ENCODE results near the gene FECH.

FECH gene, protein sequence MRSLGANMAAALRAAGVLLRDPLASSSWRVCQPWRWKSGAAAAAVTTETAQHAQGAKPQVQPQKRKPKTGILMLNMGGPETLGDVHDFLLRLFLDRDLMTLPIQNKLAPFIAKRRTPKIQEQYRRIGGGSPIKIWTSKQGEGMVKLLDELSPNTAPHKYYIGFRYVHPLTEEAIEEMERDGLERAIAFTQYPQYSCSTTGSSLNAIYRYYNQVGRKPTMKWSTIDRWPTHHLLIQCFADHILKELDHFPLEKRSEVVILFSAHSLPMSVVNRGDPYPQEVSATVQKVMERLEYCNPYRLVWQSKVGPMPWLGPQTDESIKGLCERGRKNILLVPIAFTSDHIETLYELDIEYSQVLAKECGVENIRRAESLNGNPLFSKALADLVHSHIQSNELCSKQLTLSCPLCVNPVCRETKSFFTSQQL

DNA sequence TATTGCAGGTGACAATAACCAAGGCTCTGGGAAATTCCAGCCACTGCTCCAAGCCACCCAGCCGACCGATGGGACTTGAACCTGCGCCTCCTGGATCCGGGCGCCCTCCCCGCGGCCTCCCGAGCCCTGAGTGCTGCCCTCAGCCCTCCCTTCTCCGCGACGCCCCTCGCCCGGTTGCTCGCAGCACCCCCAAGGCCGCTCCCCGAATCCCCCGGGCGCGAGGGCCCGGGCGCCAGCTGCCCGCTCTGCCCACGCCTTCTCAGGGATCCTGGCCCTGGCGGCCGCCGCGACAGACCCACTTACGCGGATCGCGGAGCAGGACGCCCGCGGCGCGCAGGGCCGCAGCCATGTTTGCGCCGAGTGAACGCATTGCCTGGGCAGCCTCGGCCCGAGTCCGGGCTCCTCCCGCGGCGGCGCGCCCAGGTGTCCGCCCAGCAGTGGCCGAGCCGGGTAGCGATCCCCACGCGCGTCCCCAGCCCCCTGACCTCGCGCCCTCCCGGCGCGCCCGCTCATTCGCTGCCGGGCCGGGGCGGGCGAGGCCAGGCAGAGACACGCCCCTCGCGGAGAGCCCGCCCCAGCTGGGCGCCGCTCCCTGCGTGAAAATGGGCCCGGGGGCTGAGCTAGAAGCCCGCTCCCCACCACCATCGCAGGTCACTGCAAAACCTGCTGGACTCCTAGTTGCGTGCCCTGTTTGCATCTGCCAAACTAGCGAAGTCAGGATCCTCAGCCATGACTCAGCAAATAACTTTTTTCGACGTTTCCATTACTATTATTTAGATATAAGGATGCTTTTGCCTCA lies at the start of gene FECH:
TSS of gene FECH (minus strand) at position 452 of the 799 bp plus-strand sequence. CDS start at position 370, 82 bp downstream.
- peak within 1 kb of the TSS; percentile 80 for H3K4me3 ChIP-seq (replicated peaks in 1 of 2; ENCODE audit: low read depth in 2 of 2, low read length in 2 of 2)
- DNase-seq (ENCODE audit: low read depth in 2 of 2), result peak; percentile 61 to 79
- TF ChIP-seq, protein P1, sequence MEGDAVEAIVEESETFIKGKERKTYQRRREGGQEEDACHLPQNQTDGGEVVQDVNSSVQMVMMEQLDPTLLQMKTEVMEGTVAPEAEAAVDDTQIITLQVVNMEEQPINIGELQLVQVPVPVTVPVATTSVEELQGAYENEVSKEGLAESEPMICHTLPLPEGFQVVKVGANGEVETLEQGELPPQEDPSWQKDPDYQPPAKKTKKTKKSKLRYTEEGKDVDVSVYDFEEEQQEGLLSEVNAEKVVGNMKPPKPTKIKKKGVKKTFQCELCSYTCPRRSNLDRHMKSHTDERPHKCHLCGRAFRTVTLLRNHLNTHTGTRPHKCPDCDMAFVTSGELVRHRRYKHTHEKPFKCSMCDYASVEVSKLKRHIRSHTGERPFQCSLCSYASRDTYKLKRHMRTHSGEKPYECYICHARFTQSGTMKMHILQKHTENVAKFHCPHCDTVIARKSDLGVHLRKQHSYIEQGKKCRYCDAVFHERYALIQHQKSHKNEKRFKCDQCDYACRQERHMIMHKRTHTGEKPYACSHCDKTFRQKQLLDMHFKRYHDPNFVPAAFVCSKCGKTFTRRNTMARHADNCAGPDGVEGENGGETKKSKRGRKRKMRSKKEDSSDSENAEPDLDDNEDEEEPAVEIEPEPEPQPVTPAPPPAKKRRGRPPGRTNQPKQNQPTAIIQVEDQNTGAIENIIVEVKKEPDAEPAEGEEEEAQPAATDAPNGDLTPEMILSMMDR (IDR thresholded peaks at IDR 0.05; ENCODE audit: low read depth, low read length), result no peak

DNA sequence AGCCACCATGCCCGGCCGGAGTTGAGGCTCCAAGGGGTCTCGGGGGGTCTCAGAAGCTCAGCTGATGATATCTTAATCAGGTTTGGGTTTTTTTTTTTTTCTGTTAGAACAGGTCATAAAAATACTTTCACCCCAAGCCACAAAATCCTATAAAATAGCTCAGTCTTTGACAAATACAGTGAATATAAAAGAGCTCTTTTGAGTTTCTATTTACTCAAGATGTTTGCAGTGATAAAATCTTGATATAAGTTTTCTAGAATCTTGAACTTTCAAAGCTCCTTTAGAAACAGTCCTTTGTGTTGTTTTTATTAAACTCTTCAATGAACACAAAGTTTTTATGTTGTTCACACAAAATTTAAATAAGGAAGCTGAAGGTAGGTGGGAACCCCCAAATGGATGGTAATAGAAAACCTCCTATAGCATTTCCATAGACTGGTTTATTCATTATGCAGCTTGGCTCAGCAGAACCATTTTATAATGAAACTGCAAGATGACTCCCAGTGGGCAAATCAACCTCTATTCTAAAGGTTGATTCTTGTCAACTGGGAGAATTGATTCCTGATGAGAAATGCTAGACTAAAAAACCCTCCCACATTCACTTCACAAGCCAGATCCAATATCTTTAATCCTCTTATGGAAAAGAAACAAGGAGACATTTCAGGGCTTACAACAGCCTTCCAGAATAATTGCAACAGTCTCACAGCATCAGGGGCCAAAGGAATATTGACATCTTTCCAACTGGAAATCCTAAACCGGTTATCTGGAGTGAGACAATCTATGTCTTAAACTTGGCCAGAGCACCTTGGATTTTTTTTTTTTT lies 48.7 kb upstream of the FECH start:
- TF ChIP-seq, protein P1 (IDR thresholded peaks at IDR 0.05; ENCODE audit: low read depth, low read length), result no peak
- no peak overlapping the region for H3K4me3 ChIP-seq (replicated peaks in 1 of 2; ENCODE audit: low read depth in 2 of 2, low read length in 2 of 2)
- peak in 1 of 2 donors; percentile 80 for DNase-seq (ENCODE audit: low read depth in 2 of 2)

DNA sequence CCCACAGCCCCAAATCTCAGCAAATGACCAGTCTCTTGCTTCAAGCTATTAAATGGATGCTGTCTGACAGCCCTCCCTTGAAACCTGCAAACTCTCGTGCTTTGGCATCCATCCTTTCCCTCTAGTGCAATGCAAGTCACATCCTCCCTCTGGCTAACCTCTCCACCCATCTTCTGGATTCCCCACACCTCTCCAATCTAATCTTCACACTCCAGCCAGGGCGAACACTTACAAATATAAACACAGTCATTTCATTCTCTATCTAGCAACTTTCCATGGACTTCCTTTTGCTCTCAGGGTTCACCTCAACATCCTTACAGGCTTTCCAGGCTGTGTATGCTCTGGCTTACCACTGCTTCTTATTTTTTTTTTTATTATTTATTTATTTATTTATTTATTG lies 45.2 kb upstream of the FECH start:
- DNase-seq (ENCODE audit: low read depth in 2 of 2), result no peak
- TF ChIP-seq, protein P1 (IDR thresholded peaks at IDR 0.05; ENCODE audit: low read depth, low read length), result no peak
- no peak overlapping the region for H3K4me3 ChIP-seq (replicated peaks in 1 of 2; ENCODE audit: low read depth in 2 of 2, low read length in 2 of 2)

DNA sequence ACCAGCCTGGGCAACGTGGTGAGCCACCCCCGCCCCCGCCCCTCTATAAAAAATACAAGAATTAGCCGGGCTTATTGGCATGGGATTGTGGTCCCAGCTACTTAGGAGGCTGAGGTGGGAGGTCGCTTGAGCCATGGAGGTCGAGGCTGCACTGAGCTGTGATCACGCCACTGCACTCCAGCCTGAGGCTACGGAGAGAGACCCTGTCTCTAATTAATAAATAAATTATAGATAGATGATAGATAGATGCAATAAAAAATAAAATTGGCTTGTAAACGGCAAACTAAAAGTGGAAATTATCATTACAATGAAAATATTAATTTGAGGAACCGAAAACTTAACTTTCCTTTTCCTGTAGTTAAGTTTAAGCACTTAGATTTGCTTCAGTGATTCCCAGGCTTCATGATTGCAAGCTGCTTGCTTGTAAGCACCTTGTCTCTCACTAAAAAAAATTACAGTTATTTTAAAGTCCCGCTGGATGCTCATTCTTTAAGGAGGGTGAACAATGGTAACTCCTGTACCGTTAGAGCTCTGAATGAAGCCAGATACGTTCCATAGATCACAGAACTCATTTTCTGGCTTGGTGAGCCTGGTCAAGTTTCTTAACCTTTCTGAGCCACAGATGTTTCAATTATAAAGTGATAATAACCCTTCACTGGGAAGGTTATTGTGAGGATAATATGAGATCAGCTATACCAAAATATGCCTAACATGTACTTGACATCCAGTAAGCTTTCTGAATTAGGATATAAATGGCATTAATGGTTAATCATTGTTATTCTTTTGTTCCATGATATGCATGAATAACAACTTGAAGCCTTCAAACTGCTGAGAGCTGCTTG lies 44.5 kb upstream of the FECH start:
- peak overlapping the region; percentile 55 to 69 for H3K4me3 ChIP-seq (replicated peaks in 1 of 2; ENCODE audit: low read depth in 2 of 2, low read length in 2 of 2)
- TF ChIP-seq, protein P1 (IDR thresholded peaks at IDR 0.05; ENCODE audit: low read depth, low read length), result no peak
- DNase-seq (ENCODE audit: low read depth in 2 of 2), result no peak

DNA sequence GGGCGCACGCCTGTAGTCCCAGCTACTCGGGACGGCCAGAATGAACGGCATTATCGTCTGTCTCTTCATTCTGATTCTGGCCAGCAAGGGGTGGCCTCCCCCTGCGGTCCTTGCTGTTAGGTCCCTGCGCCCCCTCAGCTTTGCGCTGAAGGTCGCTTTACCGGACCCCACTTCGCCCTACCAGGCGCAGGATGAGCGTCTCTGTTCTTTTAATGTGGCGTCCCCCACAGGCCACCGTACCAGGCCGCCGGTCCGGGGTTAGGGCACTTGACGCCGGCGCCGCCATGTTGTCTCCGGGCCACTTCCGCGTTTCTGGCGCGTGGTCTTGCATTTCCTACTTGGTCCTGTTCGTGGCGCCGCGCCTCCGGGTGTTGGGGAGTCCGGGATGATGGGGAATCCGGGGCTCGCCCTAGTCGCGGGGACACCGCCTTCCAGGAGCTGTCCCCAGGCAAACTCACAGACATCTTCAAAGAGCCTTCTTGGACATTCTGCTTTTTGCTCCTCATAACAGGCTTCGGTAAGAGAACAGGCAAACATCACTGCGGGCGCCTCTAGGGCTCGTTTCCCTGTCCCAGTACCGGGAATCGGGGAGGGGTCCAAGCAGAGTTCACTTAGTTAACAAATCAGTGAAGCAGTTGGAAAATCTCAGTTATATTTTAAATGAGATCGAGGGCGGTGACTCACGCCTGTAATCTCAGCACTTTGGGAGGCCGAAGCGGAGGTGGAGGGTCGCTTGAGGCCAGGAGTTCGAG lies 43.7 kb upstream of the FECH start:
- DNase-seq (ENCODE audit: low read depth in 2 of 2), result peak; percentile 97 to 98
- TF ChIP-seq, protein P1 (IDR thresholded peaks at IDR 0.05; ENCODE audit: low read depth, low read length), result peak; percentile 77
- peak overlapping the region; percentile 55 to 69 for H3K4me3 ChIP-seq (replicated peaks in 1 of 2; ENCODE audit: low read depth in 2 of 2, low read length in 2 of 2)

Data from cardiac fibroblast (primary cell).